Lower leg skin (tissue), 3 donors: ENCODE results near the gene TBC1D21.

Experiments used
- CTCF ChIP-seq, 3 donors: fragments of 450-650 bp; IDR thresholded peaks; one replicate each; pipeline ENCODE4 v1.5.1; 2016; ENCODE audit warnings: antibody characterized with exemption in 3 of 3, mild to moderate bottlenecking in 3 of 3, moderate library complexity in 2 of 3
- POLR2A ChIP-seq, 2 donors: fragments of 450-650 bp; IDR thresholded peaks; one replicate each; pipeline ENCODE4 v1.6.1; 2016 to 2017; ENCODE audit warnings: antibody characterized with exemption in 2 of 2, mild to moderate bottlenecking in 1 of 2, moderate library complexity in 1 of 2

- TF ChIP-seq CTCF (IDR thresholded peaks at IDR 0.05), result no peak
- no peak for TF ChIP-seq POLR2A (IDR thresholded peaks at IDR 0.05)
Measured at GRCh38 chr15:73867426-73867825, 5.9 kb upstream of the TBC1D21 start.
